ENCODE measurements around the gene KCTD7. TPM values are rescaled to one million over a fixed set of nuclear protein-coding genes. Genes with fewer than 3 reads are reported as not detected.

KCTD7 gene
- total and polyA plus RNA-seq, 2 experiments from 2014 or later, result 13.5 to 23.6 TPM

GRCh38 chr7:66689081-66689480, 60.4 kb downstream of the KCTD7 start:
- Histone ChIP-seq H3K4me1 (ENCODE audit: low read depth) (no peaks in the 10 kb centered on the region), H3K4me3 (no peak overlapping the region), H3K27ac (no peak overlapping the region), H3K36me3 (no peaks in the 10 kb centered on the region), H3K9me3 (ENCODE audit: low read depth) (no peaks in the 10 kb centered on the region), H3K27me3 (no peaks in the 10 kb centered on the region)
- no peak for DNase-seq (ENCODE audit: low read depth in 1 of 2, low spot score in 1 of 2)
- no peak for TF ChIP-seq CTCF (IDR thresholded peaks at IDR 0.05; ENCODE audit: low read depth, low read length)

GRCh38 chr7:66693331-66693730, 64.7 kb downstream of the KCTD7 start:
- Histone ChIP-seq H3K27ac (no peak overlapping the region), H3K4me1 (ENCODE audit: low read depth) (no peaks in the 10 kb centered on the region), H3K36me3 (no peaks in the 10 kb centered on the region), H3K9me3 (ENCODE audit: low read depth) (no peaks in the 10 kb centered on the region), H3K27me3 (no peaks in the 10 kb centered on the region), H3K4me3 (no peak overlapping the region)
- TF ChIP-seq CTCF (IDR thresholded peaks at IDR 0.05; ENCODE audit: low read depth, low read length), result no peak
- DNase-seq (ENCODE audit: low read depth in 1 of 2, low spot score in 1 of 2), result no peak

Other genes starting within 250 kb of the KCTD7 start
- gene RABGEF1, start 111.9 kb downstream of the KCTD7 start, total RNA-seq, result 17.1 and 22.7 TPM in 2 replicates
- gene RABGEF1, start 111.9 kb downstream of the KCTD7 start, polyA plus RNA-seq, result 18.8 and 22.4 TPM in 2 replicates